GM19351 (cell line): Measurements from ENCODE around the gene GNG12.
"Not testable (repeated sequence)": the region's sequence is repeated elsewhere in the genome, so short reads cannot be mapped to it uniquely, and the experiment has no call there.

Experiments used
- ATAC-seq: cut with Tn5 transposase; IDR thresholded peaks from one replicate; pipeline ENCODE4 v1.9.1; 2021; ENCODE audit warnings: mild to moderate bottlenecking, moderate library complexity; ENCODE audit not compliant: unreplicated experiment

The GNG12 gene

GRCh38 chr1:67665307-67665706, 168.0 kb downstream of the GNG12 start:
- not testable (repeated sequence) for ATAC-seq

DNA sequence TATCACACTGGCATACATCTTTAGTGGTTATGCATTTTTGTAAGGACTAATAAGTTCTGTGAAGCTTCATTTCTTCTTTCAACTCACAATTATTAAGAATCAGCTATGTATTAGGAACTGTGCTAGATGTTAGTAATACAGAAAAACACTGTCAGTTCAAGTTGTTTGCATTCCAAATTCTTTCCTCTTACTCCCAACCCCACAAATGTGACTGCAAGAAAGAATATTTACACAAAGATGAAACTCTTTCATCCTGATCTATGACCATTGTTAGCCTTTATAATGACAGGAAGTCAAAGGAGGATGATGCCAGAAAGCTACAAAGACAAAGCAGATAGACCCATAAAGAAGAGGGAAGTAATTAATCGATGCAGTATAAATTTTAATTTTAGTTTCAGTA, 169.2 kb downstream of the GNG12 start:
- no peak for ATAC-seq

GRCh38 chr1:67662884-67663283, 170.4 kb downstream of the GNG12 start:
- ATAC-seq, result no peak

- ATAC-seq, result no peak
Observed at GRCh38 chr1:67659229-67659628, 174.0 kb downstream of the GNG12 start.

GRCh38 chr1:67657152-67657551, 176.1 kb downstream of the GNG12 start:
- ATAC-seq, result not testable (repeated sequence)

GRCh38 chr1:67655581-67655980, 177.7 kb downstream of the GNG12 start:
- no peak for ATAC-seq

DNA sequence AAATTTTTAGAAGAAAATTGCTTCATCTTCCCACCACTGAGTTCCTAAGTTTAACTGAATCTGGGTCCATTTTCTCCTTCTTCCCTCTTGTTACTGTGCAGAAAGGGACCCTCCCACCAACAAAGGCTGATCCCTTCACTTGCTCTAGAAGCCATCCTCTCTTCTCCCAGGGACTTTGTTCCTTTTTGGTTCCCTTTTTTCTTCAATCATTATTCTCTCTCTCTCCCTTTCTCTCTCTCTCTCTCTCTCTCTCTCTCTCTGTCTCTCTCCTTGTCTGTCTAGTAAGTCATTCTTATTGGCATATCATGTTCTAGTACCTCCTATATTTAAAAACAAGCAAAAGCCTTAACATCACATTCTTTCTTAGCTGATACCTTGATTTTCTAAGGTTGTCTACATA, 180.0 kb downstream of the GNG12 start:
- ATAC-seq, result no peak

- peak; percentile 61 for ATAC-seq
Observed at GRCh38 chr1:67652800-67653199, 180.5 kb downstream of the GNG12 start.
